IPS-18a (cell line): ENCODE data around the gene SHROOM3.

Source experiments
- H3K27ac ChIP-seq: one replicate; pipeline ENCODE4 v1.5.1; 2013; ENCODE audit warnings: low read length
- H3K27me3 ChIP-seq: one replicate; pipeline ENCODE4 v1.6.1; 2013; ENCODE audit warnings: mild to moderate bottlenecking, low read length; ENCODE audit not compliant: control insufficient read depth, insufficient read depth
- H3K36me3 ChIP-seq: one replicate; pipeline ENCODE4 v1.6.1; 2013; ENCODE audit warnings: low read depth, low read length; ENCODE audit not compliant: control insufficient read depth
- H3K4me1 ChIP-seq: one replicate; pipeline ENCODE4 v1.6.1; 2013; ENCODE audit warnings: low read depth, low read length; ENCODE audit not compliant: control insufficient read depth
- H3K4me3 ChIP-seq: one replicate; pipeline ENCODE4 v1.5.1; 2013; ENCODE audit warnings: low read length
- H3K9ac ChIP-seq: one replicate; pipeline ENCODE4 v1.6.1; 2013; ENCODE audit warnings: mild to moderate bottlenecking, low read length, moderate library complexity
- H3K9me3 ChIP-seq: one replicate; pipeline ENCODE4 v1.6.1; 2013; ENCODE audit warnings: low read depth, low read length; ENCODE audit not compliant: control insufficient read depth

Gene SHROOM3

GRCh38 chr4:76498550-76498949 is 63.5 kb downstream of the SHROOM3 start:
- H3K4me1 ChIP-seq: no peaks in the 10 kb centered on the region
- no peak overlapping the region for H3K9ac ChIP-seq
- no peak overlapping the region for H3K4me3 ChIP-seq
- no peaks in the 10 kb centered on the region for H3K36me3 ChIP-seq
- no peaks in the 10 kb centered on the region for H3K9me3 ChIP-seq
- no peak overlapping the region for H3K27ac ChIP-seq
- H3K27me3 ChIP-seq: no peaks in the 10 kb centered on the region

GRCh38 chr4:76499461-76499860 is 64.4 kb downstream of the SHROOM3 start:
- Histone ChIP-seq H3K9ac (no peak overlapping the region), H3K36me3 (no peaks in the 10 kb centered on the region), H3K4me1 (no peaks in the 10 kb centered on the region), H3K27ac (no peak overlapping the region), H3K27me3 (no peaks in the 10 kb centered on the region), H3K4me3 (no peak overlapping the region), H3K9me3 (no peaks in the 10 kb centered on the region)

GRCh38 chr4:76502886-76503285 is 67.9 kb downstream of the SHROOM3 start:
- H3K27ac ChIP-seq: no peak overlapping the region
- H3K4me1 ChIP-seq: no peaks in the 10 kb centered on the region
- H3K9ac ChIP-seq: no peak overlapping the region
- no peaks in the 10 kb centered on the region for H3K36me3 ChIP-seq
- H3K9me3 ChIP-seq: no peaks in the 10 kb centered on the region
- H3K27me3 ChIP-seq: no peaks in the 10 kb centered on the region
- H3K4me3 ChIP-seq: no peak overlapping the region

- Histone ChIP-seq H3K4me3 (no peak overlapping the region), H3K9ac (no peak overlapping the region), H3K4me1 (no peaks in the 10 kb centered on the region), H3K9me3 (no peaks in the 10 kb centered on the region), H3K27ac (no peak overlapping the region), H3K27me3 (no peaks in the 10 kb centered on the region), H3K36me3 (no peaks in the 10 kb centered on the region)
Measured at GRCh38 chr4:76504613-76505465, 69.8 kb downstream of the SHROOM3 start.

GRCh38 chr4:76511947-76512346 is 76.9 kb downstream of the SHROOM3 start:
- H3K36me3 ChIP-seq: no peaks in the 10 kb centered on the region
- H3K4me1 ChIP-seq: peaks cover 2% of the 10 kb centered on the region
- H3K9ac ChIP-seq: no peak overlapping the region
- H3K9me3 ChIP-seq: no peaks in the 10 kb centered on the region
- H3K27ac ChIP-seq: no peak overlapping the region
- no peaks in the 10 kb centered on the region for H3K27me3 ChIP-seq
- no peak overlapping the region for H3K4me3 ChIP-seq

GRCh38 chr4:76513482-76513881 is 78.5 kb downstream of the SHROOM3 start:
- Histone ChIP-seq H3K4me3 (no peak overlapping the region), H3K9ac (no peak overlapping the region), H3K9me3 (no peaks in the 10 kb centered on the region), H3K27me3 (no peaks in the 10 kb centered on the region), H3K27ac (no peak overlapping the region), H3K4me1 (peaks cover 2% of the 10 kb centered on the region), H3K36me3 (no peaks in the 10 kb centered on the region)

- Histone ChIP-seq H3K27me3 (no peaks in the 10 kb centered on the region), H3K9me3 (no peaks in the 10 kb centered on the region), H3K27ac (no peak overlapping the region), H3K9ac (no peak overlapping the region), H3K36me3 (no peaks in the 10 kb centered on the region), H3K4me1 (peaks cover 2% of the 10 kb centered on the region), H3K4me3 (no peak overlapping the region)
Measured at GRCh38 chr4:76514087-76514486, 79.1 kb downstream of the SHROOM3 start.

GRCh38 chr4:76515975-76516843 is 81.2 kb downstream of the SHROOM3 start:
- no peaks in the 10 kb centered on the region for H3K27me3 ChIP-seq
- H3K36me3 ChIP-seq: no peaks in the 10 kb centered on the region
- peaks cover 2% of the 10 kb centered on the region for H3K4me1 ChIP-seq
- no peaks in the 10 kb centered on the region for H3K9me3 ChIP-seq
- H3K27ac ChIP-seq: no peak overlapping the region
- H3K4me3 ChIP-seq: no peak overlapping the region
- no peak overlapping the region for H3K9ac ChIP-seq

GRCh38 chr4:76518241-76518640 is 83.2 kb downstream of the SHROOM3 start:
- H3K27ac ChIP-seq: no peak overlapping the region
- H3K4me1 ChIP-seq: no peaks in the 10 kb centered on the region
- no peak overlapping the region for H3K9ac ChIP-seq
- no peaks in the 10 kb centered on the region for H3K9me3 ChIP-seq
- no peak overlapping the region for H3K4me3 ChIP-seq
- H3K36me3 ChIP-seq: no peaks in the 10 kb centered on the region
- no peaks in the 10 kb centered on the region for H3K27me3 ChIP-seq

- no peak overlapping the region for H3K4me3 ChIP-seq
- H3K9me3 ChIP-seq: no peaks in the 10 kb centered on the region
Measured at GRCh38 chr4:76523593-76523992, 88.6 kb downstream of the SHROOM3 start.

GRCh38 chr4:76525751-76526150 is 90.7 kb downstream of the SHROOM3 start:
- no peak overlapping the region for H3K27ac ChIP-seq
- H3K9ac ChIP-seq: no peak overlapping the region
- H3K36me3 ChIP-seq: no peaks in the 10 kb centered on the region
- H3K9me3 ChIP-seq: no peaks in the 10 kb centered on the region
- no peak overlapping the region for H3K4me3 ChIP-seq
- no peaks in the 10 kb centered on the region for H3K27me3 ChIP-seq
- no peaks in the 10 kb centered on the region for H3K4me1 ChIP-seq

More at GRCh38 chr4:76523593-76523992, 88.6 kb downstream of the SHROOM3 start:
- H3K36me3 ChIP-seq: no peaks in the 10 kb centered on the region
- no peaks in the 10 kb centered on the region for H3K27me3 ChIP-seq
- no peak overlapping the region for H3K9ac ChIP-seq
- no peak overlapping the region for H3K27ac ChIP-seq
- H3K4me1 ChIP-seq: no peaks in the 10 kb centered on the region
